HG02610 (cell line): ENCODE data around the gene FCN3.

Experiments used
- ATAC-seq: cut with Tn5 transposase; IDR thresholded peaks from one replicate; pipeline ENCODE4 v1.9.1; 2021; ENCODE audit warnings: mild to moderate bottlenecking, moderate library complexity; ENCODE audit not compliant: unreplicated experiment

FCN3 gene

GRCh38 chr1:27345272-27345671, 29.4 kb downstream of the FCN3 start:
- ATAC-seq, result no peak

DNA sequence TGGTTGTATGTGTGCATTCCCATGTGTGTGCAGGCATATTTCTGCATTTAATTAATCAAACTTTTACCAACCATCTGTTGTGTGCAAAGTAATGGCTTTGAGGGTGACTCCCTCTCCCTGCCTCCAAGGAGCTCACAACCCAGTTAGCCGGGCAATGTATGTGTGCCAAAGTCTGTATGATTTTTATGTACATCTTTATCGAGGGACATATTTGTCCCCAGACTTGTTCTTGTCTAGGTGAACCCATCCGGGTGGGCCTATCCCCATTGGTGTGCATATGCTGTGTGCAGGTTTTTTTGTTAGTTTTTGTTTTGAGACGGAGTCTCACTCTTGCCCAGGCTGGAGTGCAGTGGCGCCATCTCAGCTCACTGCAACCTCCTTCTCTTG, 31.0 kb downstream of the FCN3 start:
- no peak for ATAC-seq

DNA sequence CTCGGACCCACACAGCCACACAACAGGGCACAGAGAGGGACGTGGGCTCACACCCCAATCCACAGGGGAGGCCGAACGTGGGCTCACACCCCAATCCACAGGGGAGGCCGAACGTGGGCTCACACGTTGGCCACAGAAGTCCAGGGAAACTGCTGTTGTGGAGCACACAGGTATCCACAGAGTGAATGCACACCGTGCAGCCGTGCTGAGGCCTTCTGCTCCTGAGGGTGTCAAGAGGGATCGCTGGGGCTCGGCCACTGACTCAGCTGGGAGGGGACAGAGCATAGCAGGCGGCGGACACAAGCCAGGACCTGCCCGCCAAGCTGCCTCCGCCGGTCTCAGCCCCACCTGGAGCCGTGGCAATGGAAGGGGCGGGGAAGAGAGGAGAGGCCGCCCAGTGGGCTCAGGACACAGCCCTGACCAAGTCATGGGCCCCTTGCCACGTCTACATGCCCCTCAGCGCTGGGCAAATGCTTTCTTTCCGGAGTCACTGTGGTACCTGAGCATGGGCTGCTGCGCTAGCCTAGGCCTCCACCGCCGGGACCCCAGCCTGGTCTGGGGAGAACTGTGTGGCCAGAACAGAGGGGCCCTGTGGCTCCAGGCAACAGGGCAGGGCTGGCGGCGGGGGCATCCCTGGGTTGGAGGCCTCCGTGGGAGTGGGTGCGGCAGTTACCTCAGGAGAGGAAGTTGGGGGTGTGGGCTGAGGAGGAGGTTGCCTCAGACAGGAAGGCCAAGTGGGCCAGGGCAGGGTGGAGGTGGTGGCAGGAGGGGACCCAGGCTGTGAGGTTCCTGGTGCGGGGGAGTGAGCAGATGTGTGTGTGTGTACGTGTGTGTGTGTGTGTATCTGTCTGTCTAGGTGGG, 31.6 kb downstream of the FCN3 start:
- no peak for ATAC-seq

- ATAC-seq, result no peak
These were observed 32.2 kb downstream of the FCN3 start for GRCh38 chr1:27342391-27342777.

DNA sequence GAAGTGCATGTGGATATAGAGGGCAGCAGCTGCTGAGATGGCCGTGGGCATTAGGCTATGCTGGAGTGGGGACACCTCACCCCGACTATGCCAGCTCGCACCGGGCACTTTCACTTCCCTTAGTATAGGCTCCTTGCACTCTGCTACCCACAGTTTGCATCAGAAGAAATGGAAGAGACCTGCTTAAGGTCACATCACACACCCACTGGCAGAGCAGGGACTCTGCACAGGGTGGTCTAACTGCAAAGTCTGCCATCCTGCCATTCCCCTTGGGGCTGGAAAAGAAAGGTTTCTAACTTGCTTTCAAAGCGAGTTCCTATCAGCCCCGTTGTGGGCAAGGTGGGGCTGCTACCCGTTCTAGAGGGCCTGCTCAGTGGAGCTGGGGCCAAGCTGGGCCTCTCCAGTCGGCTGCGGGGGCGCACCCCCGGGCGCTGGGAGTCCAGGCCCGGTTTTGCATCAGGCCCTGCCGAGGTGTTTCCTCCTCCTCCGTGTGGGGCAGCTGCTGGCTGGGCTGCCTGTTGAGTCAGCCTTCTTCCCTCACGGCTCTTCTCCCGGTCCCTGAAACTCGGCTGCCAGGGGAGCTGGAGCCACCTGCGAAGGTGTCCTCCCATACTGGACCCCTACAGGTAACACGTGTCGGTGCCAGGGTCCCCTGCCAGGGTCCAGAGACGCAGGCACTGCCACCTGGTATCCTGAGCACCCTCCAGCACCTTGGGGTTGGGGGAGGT, 32.9 kb downstream of the FCN3 start, which contains the start of gene SYTL1:
SYTL1 (plus strand) TSS at position 498 of the 728 bp plus-strand sequence. CDS start 3,313 bp downstream, outside the sequence.
- peak; percentile 44 for ATAC-seq

- ATAC-seq, result no peak
These were observed 35.4 kb downstream of the FCN3 start for GRCh38 chr1:27339213-27339612.

GRCh38 chr1:27338751-27339150, 35.9 kb downstream of the FCN3 start:
- ATAC-seq, result no peak

DNA sequence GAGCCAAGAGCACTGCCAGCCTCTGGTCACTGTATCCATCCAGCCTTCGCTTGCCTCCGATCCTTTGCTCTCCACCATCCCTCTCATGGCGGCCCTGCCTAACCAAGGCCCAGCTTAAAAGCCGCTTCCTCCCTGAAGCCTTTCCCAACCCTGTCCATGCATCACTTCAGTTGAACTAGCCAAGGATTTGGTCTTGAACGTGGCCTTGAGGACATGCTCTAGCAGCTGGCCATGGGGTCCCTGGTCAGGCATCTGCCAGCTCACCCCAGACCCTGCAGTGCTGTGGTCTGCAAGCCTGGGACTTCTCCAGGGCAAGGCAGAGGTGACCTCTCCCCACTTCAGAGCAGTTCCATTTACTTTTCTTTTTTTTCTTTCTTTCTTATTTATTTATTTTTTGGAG, 37.9 kb downstream of the FCN3 start:
- no peak for ATAC-seq

- ATAC-seq, result no peak
These were observed 38.9 kb downstream of the FCN3 start for GRCh38 chr1:27335506-27336422.

GRCh38 chr1:27333717-27334279, 40.8 kb downstream of the FCN3 start:
- no peak for ATAC-seq

DNA sequence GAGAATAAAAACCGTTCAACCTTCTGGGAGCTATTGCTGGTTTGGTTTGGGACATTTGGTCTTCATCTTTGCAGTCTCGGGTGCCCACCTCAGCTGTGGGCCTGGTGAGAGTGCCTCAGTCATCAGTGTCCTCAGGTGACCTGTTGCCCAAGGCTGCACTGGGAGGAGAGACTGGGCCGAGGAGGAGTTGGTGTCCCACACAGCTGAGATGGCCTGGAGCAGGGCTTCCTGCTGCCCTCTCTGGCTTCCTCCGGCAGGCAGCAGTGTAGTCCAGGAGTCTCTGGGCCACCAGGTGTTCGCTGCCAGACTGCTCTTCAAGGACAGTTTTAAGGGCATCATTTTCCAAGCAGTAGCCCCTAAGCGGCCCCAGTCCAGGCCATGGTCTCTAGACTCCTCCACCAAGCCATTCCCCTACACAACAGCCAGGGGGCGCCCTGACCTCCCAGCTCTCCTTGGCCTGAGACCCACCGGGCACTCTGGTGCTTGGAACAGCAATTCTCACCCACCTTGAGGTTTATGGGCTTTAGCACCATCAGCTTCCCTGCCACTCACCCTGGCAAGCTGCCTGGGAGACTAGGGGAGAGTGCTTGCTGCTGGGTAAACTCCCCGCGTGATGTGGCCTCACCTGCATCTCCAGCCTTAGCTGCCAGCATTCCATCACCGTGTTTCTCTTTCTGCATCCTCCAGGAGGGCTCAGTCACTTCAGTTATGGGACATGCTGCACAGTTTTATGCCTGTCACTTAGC, 41.9 kb downstream of the FCN3 start:
- no peak for ATAC-seq

GRCh38 chr1:27331922-27332321, 42.7 kb downstream of the FCN3 start:
- no peak for ATAC-seq

- no peak for ATAC-seq
These were observed 43.2 kb downstream of the FCN3 start for GRCh38 chr1:27331426-27331825.

DNA sequence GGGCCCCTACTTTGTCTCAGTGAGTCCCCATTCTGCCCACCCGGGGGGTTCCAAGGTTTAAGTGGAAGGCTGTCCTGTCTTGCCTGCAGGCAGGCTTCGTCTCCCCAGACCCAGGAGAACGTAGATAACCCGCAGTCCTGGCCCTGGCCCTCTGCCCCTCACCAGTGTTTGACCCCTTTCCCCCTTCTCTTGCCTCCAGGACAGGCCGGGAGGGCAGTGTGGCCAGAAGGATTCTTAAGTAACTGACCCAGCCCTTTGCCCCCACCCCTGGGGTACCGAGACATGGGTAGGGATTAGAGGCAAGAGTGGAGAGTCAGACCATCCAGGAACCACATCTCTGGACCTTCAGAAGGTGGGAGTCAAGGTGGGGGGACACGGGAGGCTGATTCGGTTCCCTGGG, 43.8 kb downstream of the FCN3 start:
- ATAC-seq, result no peak

DNA sequence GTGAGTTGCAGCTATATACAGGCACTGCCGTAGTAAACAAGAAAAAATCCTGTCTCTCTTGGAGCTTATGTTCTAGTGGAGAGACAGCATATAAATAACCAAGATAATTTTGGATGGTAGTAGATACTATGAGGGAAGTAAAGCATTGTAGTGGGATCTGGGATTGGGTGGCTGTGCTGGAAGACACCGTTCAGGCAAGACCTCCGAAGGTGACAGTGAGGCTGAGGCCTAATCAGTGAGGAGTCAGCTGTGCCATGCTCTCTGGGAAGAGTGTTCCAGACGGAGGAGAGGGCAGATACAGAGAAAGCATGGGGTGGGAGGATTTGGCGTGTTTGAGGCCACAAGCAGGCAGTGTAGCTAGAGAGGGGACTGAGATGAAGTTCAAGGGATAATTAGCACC, 46.7 kb downstream of the FCN3 start:
- no peak for ATAC-seq

GRCh38 chr1:27325286-27325685, 49.3 kb downstream of the FCN3 start:
- no peak for ATAC-seq

DNA sequence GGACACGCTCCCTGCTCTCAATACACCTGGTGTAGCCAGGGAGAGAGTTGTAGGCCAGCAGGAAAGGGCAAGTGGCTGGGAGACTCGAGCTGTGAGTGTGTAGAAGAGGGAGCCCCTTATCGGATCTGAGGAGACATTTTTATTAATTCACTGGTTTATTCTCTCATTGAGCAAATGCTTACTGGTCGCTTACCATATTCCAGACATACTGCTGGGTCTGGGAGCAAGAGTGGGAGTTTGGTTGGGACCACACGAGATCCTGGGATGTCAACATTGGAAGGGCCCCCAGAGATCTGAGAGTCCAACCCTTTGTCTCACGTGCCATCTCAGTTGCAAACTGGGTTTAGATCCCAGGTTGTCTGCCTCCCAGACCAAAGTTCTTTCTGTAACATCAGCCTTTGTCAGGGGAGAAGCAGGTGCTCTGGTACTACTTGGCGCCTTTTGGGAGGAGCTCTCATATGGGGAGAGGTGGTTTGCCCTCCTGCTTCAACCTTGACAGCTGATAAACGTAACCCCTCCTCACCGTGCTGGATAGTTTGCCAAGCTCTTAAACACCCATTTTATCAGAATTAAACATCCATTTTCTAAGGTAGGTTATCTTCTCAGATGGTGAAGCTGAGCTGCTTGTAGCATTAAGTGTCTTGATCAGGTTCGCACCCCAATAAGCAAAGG, 51.9 kb downstream of the FCN3 start:
- ATAC-seq, result no peak

DNA sequence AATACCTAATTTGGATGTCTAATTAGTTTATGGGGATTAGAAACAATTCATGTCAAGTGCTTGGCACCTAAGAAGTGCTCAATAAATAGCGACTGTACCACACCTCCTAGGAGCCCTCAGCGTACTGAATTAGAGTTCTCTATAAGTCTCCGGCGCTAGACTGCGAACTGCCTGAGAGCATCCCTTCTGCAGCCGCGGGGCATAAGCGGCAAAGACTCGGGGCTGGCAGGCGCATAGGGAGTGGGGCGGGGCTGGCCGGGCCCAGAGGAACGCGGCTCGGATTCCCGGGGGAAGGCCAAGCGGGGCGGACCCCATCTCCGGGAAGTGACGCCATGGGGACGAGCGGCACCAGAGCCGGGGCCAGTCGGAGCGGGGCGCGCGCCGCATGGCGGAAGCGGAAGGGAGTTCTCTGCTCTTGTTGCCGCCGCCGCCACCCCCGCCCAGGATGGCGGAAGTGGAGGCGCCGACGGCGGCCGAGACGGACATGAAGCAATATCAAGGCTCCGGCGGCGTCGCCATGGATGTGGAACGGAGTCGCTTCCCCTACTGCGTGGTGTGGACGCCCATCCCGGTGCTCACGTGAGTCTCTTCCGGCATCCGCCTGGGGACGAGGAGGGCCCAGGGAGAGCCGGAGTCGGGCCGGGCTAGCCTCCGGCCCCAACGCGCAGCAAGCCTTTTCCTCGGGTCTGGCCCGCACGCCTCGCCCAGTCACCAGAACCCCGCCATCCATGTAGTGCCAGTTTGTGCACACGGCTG, 52.6 kb downstream of the FCN3 start, which contains the start of gene TMEM222:
TMEM222 (plus strand) TSS at position 351 of the 756 bp plus-strand sequence; CDS start at position 386, 35 bp downstream.
- ATAC-seq, result peak; percentile 96
